Urinary bladder (tissue), 4 donors: ENCODE data around the gene MYLK. TPM values are rescaled to one million over a fixed set of nuclear protein-coding genes. Genes with fewer than 3 reads are reported as not detected.
"Not testable (repeated sequence)": the region's sequence is repeated elsewhere in the genome, so short reads cannot be mapped to it uniquely, and the experiment has no call there.

Experiments used
- DNase-seq: peaks from one replicate; pipeline ENCODE4 v3.0.0-alpha.2; 2015; ENCODE audit errors: extremely low spot score
- H3K27ac ChIP-seq: one replicate; pipeline ENCODE4 v1.5.1; 2013; ENCODE audit warnings: low read depth, mild to moderate bottlenecking, moderate library complexity
- H3K36me3 ChIP-seq: one replicate; pipeline ENCODE4 v1.6.1; 2013; ENCODE audit warnings: mild to moderate bottlenecking, moderate library complexity; ENCODE audit not compliant: insufficient read depth
- H3K4me1 ChIP-seq: one replicate; pipeline ENCODE4 v1.6.1; 2013; ENCODE audit warnings: mild to moderate bottlenecking, moderate library complexity; ENCODE audit not compliant: insufficient read depth
- H3K4me3 ChIP-seq: one replicate; pipeline ENCODE4 v1.5.1; 2013; ENCODE audit warnings: low read depth, low read length
- WGBS: extraction: QIAGEN DNeasy Blood & Tissue Kit; methylation state at CpG from one replicate; pipeline ENCODE4 v1.1.7; 2013; 5-methylcytosine and 5-hydroxymethylcytosine counted together
- polyA plus RNA-seq: library from polyadenylated mRNA; stranded (reverse); fragments of 200-250 nt; gene quantifications from one replicate; pipeline ENCODE4 v1.2.3, GENCODE V29; 2013
- total RNA-seq: library from RNA; depleted of rRNA; stranded (reverse); fragments of >200 nt; gene quantifications from one replicate; pipeline ENCODE4 v1.2.3, GENCODE V29; 2014
- donor health status: healthy with polysubstance abuse.
- donor health status: healthy.

MYLK gene
- total and polyA plus RNA-seq, 2 donors, result 1,524 to 1,651 TPM

DNA sequence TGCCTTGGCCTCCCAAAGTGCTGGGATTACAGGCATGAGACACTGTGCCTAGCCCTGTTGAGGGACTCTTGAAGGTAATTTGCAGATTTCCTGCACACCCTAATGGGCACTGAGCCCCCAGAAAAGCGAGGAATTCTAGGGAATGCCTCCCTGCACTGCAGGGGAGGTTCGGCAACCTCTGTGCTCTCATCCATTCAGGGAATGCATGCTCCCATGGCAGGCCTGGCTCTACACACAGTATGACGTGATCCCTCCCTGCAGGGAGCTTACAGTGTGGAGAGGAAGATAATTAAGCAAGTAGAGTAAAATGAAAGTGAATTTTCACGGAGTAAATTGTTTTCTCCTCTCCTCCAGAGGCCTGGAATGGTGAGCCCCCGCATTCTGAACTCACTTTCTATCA lies 166.0 kb downstream of the MYLK start:
- 86% methylated on average over 5 of the region's 5 CpGs for whole genome bisulfite sequencing
- Histone ChIP-seq H3K27ac (no peak overlapping the region), H3K4me3 (no peak overlapping the region), H3K4me1 (no peaks in the 10 kb centered on the region), H3K36me3 (no peaks in the 10 kb centered on the region)
- no peak for DNase-seq

DNA sequence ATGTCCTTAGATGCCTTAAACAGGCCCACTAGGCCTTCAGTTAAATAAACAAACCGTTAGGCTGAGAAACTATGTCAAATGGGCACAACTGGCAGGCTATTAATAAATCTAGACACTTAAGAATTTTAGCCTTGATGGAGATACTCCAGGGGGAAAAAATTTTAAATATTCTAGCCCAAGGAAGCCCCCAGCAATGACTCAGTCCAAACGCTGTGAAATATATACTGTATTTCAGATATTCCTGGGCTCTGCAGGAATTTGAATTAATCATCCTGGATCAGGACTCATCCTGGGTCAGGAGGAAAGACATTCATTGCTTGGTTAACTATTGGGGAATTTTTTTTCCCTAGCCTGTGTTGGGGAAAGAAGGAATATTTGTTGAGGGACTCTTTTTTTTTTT lies 166.7 kb downstream of the MYLK start:
- not testable (repeated sequence) for DNase-seq, H3K27ac ChIP-seq, H3K4me3 ChIP-seq, H3K36me3 ChIP-seq, H3K4me1 ChIP-seq
- 39% methylated on average over 2 of the region's 2 CpGs for WGBS

GRCh38 chr3:123716411-123716810 lies 167.7 kb downstream of the MYLK start:
- no peak for DNase-seq
- 86% methylated on average over 4 of the region's 4 CpGs for WGBS
- H3K4me3 ChIP-seq, result no peak overlapping the region
- H3K4me1 ChIP-seq, result no peaks in the 10 kb centered on the region
- no peak overlapping the region for H3K27ac ChIP-seq
- H3K36me3 ChIP-seq, result no peaks in the 10 kb centered on the region

GRCh38 chr3:123713211-123713610 lies 170.9 kb downstream of the MYLK start:
- whole genome bisulfite sequencing, result 93% methylated on average over 8 of the region's 8 CpGs
- DNase-seq, result no peak
- H3K36me3 ChIP-seq, result no peaks in the 10 kb centered on the region
- H3K4me1 ChIP-seq, result no peaks in the 10 kb centered on the region
- H3K4me3 ChIP-seq, result no peak overlapping the region
- no peak overlapping the region for H3K27ac ChIP-seq

- Histone ChIP-seq H3K4me1 (no peaks in the 10 kb centered on the region), H3K27ac (no peak overlapping the region), H3K36me3 (no peaks in the 10 kb centered on the region), H3K4me3 (no peak overlapping the region)
- 69% methylated on average over 14 of the region's 14 CpGs for WGBS
- DNase-seq, result no peak
Measured at GRCh38 chr3:123712077-123712860, 171.9 kb downstream of the MYLK start.

DNA sequence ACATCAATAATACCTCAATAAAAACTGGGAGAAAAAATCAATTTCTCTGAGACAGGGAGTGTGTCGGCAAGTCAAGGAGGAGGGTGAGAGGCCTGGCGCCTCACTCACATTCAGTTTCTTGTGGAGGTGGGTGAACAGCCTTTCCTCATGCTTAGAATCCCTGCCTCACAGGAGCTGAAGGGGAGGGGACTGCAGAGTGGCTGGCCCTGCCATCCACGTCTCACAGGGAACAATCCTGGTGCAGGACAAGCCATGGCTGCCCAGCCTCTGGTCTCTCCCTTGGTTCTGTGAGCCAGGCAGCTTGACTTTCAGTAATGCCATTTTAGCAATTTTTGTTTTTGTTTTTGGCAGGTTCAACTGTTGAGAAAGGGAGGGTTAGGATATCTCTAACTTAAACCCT lies 172.8 kb downstream of the MYLK start:
- H3K27ac ChIP-seq, result no peak overlapping the region
- WGBS, result 97% methylated on average over 3 of the region's 3 CpGs

GRCh38 chr3:123708531-123708930 lies 175.6 kb downstream of the MYLK start:
- no peak overlapping the region for H3K27ac ChIP-seq
- 87% methylated on average over 10 of the region's 10 CpGs for WGBS
- H3K36me3 ChIP-seq, result no peaks in the 10 kb centered on the region
- H3K4me1 ChIP-seq, result no peaks in the 10 kb centered on the region
- DNase-seq, result no peak
- no peak overlapping the region for H3K4me3 ChIP-seq

More for the DNA sequence above, 172.8 kb downstream of the MYLK start:
- H3K4me1 ChIP-seq, result no peaks in the 10 kb centered on the region
- no peak overlapping the region for H3K4me3 ChIP-seq
- DNase-seq, result no peak
- H3K36me3 ChIP-seq, result no peaks in the 10 kb centered on the region

- 95% methylated on average over 7 of the region's 7 CpGs for WGBS
- H3K36me3 ChIP-seq, H3K4me3 ChIP-seq, H3K4me1 ChIP-seq, H3K27ac ChIP-seq, DNase-seq: not testable (repeated sequence)
Measured at GRCh38 chr3:123707641-123708040, 176.5 kb downstream of the MYLK start.

DNA sequence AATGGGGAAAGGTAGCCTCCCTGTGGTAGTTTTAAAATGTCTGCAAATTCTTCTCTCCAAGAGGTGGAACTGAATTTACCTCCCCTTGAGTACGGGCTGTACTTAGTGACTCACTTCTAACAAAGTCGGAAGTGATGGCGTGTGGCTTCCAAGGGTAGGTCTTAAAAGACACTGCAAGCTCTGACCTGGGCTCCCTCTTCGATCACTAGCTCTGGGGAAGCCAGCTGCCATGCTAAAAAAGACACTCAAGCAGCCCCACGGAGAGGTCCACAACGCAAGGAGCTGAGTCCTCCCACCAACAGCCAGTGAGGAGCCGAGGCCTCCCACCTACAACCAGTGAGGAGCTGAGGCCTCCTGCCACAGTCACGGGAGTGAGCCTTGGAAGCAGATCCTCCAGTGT lies 177.3 kb downstream of the MYLK start:
- DNase-seq, result no peak
- Histone ChIP-seq H3K36me3 (no peaks in the 10 kb centered on the region), H3K27ac (no peak overlapping the region), H3K4me1 (no peaks in the 10 kb centered on the region), H3K4me3 (no peak overlapping the region)
- 95% methylated on average over 8 of the region's 8 CpGs for WGBS

- no peak for DNase-seq
- Histone ChIP-seq H3K27ac (no peak overlapping the region), H3K36me3 (no peaks in the 10 kb centered on the region), H3K4me3 (no peak overlapping the region), H3K4me1 (no peaks in the 10 kb centered on the region)
- WGBS, result 44% methylated on average over 12 of the region's 12 CpGs
Measured at GRCh38 chr3:123705488-123706285, 178.4 kb downstream of the MYLK start.

GRCh38 chr3:123703663-123704062 lies 180.5 kb downstream of the MYLK start:
- H3K4me1 ChIP-seq, H3K27ac ChIP-seq, H3K36me3 ChIP-seq, DNase-seq, H3K4me3 ChIP-seq: not testable (repeated sequence)
- WGBS, result 89% methylated on average over 3 of the region's 3 CpGs

- DNase-seq, result no peak
- Histone ChIP-seq H3K4me1 (no peaks in the 10 kb centered on the region), H3K36me3 (no peaks in the 10 kb centered on the region), H3K4me3 (no peak overlapping the region), H3K27ac (no peak overlapping the region)
- WGBS, result 78% methylated on average over 2 of the region's 2 CpGs
Measured at GRCh38 chr3:123702720-123703119, 181.4 kb downstream of the MYLK start.

DNA sequence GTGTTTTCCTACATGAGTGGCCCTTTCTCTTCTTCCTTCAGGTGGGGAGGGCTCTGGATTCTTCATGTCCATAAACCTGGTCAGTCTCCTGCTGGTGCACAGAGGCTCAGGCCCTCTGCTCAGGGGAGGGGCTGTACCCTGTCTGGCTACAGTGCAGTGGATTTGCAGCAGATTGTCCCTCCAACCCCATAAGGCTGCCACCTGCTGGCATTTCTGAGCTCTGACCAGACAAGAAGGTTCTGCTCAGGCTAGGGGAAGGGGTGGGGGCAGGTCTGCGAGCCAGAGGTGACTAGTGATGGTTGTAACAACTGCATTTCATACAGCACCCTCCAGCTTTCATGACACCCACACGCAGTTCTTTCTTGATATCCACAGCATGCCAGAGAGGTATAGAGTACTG lies 182.1 kb downstream of the MYLK start:
- WGBS, result 25% methylated on average over 2 of the region's 2 CpGs
- H3K27ac ChIP-seq, H3K36me3 ChIP-seq, H3K4me1 ChIP-seq, H3K4me3 ChIP-seq, DNase-seq: not testable (repeated sequence)
